Kasumi-1 (cell line): Measurements from ENCODE around the gene PHF2.

Experiments
- DNase-seq, 2 experiments: peaks; one replicate each; lab custom pipeline; 2025; lab: John Stamatoyannopoulos, UW

PHF2 gene

DNA sequence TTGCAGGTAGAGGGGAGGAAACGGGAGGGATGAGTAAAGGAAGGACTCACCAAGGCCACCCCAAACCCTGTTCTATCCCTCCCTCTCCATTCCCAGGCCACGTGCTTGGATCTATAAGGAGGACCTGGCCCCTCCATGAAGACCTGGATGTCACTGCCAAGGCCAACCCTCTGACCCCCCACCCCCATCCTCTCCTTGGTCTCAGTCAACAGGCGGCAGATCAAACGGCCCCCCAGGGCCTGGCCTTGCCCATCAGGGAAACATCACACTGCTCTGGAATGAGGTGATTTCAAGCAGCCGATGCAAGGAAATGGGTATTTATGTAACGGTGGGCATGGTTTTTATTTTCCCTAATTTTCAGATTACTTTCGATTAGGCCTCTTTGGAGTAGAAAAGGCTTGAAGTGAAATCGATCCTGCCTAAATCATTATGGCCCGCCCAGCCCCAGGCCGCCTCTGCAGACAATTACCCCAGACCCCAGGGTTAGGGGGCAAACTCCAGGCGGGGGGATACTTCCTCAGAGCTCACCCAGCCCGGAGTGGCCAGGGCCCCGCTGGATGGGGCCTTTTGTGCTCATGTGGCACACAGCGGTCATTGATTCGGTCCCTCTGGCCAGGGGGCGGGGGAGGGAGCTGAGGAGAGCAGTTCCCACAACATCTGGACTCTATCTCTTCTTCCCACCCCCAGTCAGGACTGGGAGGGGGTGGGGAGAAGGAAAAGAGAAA is 125.3 kb downstream of the PHF2 start:
- DNase-seq: no peak

DNA sequence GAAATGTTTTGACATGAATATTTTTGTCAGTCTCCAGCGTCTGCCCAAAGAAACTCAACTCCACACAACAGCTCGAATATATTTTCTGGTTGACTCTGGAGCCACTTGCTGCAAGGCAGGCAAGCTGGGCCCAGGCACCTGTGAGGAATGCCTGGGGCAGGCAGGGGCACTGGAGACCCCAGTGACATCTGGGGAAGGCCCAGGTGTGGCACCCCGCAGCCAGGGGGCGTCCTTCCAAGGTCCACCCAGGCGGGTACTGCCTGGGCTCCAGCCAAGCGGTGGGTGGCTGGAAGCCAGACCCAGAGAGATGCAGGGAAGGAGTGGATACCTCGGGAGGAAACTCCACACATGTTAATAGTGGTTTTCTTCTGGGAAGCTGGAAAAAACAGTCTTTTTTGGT is 125.9 kb downstream of the PHF2 start:
- DNase-seq: no peak

DNA sequence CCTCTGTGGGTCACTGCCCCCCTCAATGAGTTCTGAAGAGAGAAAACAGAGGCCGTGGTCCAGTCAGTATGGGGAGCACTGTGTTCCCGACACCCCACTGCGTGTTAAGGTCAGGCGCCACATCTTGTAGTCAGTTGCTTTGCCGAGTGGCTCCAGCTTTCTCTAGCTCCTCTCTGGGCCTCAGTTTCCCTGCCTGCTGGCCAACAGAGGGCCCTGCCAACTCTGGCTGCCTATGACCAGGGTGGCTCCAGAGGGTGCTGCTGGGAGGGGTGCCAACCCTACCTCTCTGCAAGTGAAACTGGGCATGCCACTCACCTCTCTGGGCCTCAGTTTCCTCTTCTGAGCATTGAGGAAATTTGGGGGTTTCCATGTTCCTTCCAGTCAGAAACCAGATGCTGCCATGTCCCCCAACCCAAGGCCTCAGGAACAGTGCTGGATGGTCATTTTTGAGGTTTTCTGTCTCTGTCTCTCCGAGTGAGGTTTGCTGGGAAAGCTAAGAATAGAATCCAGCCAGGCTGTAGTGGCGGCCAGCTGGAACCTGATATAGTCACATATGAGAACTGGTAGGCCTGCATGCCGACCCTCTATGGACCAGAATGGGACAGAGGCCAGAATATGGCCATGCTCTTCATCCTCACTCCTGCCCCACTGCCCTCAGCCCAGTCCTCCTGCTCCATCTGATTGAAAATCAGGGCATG is 132.1 kb downstream of the PHF2 start:
- DNase-seq: no peak

DNA sequence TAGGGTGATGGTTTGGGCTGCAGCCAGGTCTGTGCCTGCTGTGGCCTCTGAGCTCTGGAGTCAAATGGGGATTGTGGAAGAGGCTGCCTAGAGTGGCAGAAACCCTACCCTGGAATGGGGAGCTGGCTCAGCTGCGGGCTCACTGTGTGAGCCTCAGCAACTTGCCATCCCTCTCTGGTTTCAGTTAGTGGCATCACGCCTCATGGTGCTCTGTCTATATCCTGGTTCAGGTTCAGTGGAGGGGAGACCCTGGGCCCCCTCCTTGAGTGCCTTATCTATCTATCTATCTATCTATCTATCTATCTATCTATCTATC is 132.6 kb downstream of the PHF2 start:
- DNase-seq: no peak

DNA sequence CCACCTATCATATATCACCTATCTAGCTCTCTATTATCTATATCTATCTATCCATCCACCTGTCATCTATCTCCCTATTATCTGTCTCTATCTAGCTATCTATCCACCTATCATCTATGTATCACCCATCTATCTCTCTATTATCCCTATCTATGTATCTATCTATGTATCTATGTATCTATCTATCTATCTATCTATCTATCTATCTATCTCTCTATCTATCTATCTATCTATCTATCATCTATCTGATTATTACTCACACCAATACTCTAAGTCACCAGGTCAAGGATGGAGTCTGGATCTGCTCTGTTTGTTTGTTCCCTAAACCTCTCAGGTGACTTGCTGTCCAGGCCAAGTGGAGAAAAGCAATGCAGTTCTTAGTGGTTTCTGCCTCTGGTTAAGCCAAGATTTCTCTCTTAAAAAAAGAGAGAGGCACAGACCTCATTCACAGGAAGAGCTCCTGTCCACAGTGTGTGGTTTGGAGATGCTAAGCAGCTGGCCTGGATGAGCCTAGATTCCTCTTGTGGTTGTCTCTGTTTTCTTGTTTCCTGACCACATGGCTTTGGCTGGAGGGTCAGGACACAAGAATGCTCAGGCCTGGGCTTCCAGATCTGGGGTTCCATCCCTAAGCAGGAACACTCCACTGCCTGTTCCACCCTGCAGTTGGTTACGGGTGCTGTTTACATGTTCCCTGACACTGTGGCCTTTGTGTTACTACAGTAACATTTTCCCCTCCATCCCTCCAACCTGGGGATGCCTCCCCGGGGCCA is 133.4 kb downstream of the PHF2 start:
- no peak for DNase-seq

DNA sequence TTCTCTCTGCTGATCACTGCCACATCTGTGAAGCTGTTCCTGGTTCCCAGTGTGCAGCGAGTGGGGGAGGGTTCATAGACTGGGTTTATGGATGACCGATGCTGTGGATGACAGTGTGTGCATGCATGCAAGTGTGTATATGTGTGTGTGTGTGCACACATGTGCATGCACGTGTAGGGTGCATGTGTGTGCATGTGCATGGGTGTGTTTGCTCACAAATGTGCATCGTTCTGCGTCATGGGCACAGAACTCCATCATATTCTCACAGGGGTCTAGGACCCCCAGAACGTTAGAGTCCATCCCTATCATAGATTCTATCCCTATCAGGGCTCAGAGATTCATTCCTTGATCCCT is 134.0 kb downstream of the PHF2 start:
- no peak for DNase-seq

DNA sequence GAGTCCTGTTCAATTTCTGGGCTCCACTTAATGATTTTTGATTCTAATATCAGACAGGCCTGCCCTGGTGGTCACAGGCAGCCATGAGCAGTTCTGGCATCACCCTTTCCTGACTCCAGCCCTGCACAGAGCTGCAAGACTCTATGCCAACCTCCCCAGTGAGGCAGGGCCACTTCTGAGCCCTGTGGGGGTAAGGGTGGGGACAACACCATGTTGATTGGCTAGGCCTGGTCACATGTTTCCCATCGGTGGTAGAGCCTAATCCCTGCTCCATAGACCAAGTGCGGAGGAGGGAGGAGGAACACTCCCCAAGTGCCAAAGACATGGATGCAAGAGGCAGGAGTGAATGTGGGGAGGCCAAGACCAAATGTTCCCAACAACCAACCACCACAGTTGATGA is 134.6 kb downstream of the PHF2 start:
- DNase-seq: no peak

DNA sequence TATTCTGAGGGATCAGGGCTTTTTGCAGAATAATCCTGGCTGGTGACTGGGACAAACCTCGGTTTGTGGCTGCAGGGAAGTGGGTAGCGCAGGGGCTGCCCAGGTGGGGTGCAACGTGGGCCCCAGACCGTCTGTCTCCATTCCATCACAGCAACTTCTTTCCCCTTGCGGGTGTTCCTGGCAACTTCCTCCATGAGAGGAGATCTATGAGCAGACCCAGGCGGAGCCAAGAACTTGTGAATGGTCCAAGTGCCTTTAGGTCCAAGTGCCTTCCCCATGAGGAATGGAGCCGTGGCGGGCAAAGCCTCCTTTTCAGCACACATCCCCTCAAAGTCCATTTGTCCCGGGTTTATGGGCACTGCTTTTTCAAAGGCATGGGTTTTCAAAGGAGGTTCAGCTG is 136.5 kb downstream of the PHF2 start:
- no peak for DNase-seq

DNA sequence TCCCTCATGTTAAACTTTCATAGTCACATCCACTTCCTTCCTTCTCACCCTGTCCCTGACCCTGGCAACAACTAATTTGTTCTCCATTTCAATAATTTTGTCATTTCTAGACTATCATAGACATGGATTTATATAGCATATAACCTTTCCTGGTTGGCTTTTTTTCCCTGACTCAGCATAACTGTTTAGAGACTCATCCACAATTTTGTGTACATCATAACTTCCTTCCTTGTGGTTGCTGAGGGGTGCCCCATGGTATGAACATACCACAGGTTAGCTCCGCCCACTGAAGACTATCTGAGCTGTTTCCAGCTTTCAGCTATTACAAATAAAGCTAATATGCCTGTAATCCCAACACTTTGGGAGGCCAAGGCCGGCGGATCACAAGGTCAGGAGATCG is 137.3 kb downstream of the PHF2 start:
- DNase-seq: peak; percentile 12 to 21

DNA sequence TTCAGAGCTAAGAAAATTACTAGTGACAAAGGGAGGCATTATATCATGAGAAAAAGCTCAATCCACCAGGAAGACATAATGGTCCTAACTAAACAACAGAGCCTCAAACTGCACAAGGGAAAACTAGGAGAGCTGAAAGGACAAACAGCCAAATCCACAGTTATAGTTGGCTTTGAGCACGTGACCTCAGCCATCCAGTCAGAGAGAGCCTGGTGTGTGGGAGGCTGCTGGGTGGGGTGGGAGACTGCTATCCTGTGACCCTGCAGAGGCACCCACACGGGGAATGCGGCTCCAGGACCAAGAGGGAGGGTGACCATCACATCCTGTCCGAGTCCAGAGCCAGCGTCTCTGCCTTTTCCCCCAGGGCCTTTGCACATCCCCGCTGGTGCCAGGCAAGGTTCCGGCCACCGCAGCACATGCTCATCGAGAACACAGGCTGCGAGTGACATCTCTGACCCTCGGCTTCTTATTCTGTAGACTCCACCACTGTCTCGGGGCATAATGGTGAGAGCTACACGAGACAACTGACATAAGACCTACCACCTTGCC is 145.1 kb downstream of the PHF2 start:
- DNase-seq: no peak

DNA sequence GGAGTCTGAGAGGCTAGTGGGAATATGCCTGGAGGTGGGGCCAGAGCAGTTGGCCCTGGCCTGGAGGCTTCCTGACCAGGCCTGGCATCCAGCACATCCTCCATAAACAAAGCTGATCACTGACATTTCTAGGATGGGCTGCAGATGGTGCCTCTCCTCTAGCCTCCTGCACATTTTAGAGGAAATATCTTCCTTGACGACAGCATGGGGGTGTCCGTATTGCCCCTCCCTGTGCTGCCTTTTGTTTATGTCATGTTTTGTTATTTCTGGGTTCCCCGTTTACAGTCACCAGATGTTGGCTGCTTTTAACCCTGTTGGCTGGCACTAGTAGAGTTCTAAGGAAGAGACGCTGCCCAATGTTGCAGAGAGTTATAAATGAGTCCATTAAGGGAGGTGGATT is 148.5 kb downstream of the PHF2 start:
- no peak for DNase-seq

DNA sequence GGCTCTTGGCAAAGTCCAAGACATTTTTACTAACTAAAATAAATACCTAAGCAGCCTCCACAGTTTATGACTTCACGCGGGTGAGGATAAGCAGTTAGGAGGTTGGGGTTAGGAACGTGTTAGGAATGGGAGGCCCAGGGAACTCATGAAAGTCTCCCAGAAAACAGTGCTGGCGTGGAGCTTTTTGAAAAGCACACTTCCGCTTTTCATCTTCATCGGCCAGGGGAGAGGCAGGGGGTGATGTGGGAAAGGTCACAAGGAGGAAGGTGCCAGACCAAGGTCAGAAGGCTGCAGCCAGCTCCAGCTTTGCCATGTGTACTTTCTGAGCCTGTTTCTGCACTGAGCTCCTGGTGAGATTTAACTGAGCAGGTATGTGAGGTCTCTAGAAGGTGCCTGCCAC is 149.0 kb downstream of the PHF2 start:
- no peak for DNase-seq

DNA sequence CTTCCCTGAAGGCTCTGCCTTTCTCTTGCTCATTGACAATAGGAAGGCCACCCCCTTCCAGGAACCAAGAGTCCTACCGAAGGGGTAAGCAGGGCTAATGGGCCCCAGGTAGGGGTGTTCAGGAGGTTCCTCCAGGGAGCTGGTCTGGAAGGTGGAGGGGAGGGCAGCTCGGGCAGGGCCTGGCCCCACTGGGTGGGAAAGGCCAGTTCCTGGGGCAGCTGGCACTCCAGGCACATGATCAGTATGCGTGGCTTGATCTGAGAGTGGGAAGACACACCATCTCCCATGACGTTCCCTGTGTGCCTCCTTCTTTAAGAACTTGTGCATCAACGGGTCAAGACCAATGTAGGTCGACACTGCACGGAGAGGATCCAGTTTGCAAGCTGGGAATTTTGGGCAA is 149.8 kb downstream of the PHF2 start:
- DNase-seq: no peak
